D341Med (cell line): Measurements from ENCODE around the gene LARGE1.

Experiments
- DNase-seq: peaks from one replicate; pipeline ENCODE4 v3.0.0; 2012; ENCODE audit warnings: low spot score

The LARGE1 gene

DNA sequence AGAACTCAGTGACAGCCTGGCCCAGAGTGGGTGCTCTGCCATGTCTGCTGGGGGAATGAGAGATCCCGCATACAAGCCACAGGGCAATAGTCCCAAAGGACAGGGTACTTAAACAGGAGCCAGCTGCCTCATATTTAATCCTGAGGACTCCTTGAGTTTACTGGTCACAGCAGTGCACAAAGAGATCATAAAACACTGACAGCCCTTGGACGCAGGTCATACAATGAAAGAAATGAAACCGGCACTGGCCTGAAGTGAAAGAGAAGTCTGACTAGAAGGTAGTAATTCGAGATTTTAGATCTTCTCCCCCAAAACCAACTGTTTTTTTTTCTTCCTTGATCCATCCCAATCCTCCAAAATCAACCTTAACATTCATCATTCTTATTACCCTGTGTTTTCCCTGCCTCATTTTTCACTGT, 562.3 kb downstream of the LARGE1 start:
- DNase-seq = peak; percentile 75

DNA sequence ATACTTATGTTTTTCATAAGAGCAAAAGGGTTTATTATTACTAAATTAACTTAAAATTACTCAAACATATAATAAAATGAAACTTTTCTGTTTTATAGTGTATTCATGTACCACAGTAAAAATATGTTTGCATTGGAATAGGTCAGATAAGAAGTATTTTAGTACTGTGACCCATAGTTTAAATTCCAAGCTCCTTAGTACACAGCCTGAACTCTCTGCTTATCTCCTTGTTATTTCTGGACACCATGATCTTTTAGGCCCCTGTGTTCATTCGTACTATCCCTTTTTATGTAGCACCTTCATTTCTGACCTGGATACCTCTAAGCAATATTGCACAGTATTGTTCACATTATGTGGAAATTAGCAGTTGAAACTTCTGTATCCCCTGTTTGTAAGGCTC, 565.3 kb downstream of the LARGE1 start:
- DNase-seq = no peak

- no peak for DNase-seq
Observed at GRCh38 chr22:33353502-33353901, 566.8 kb downstream of the LARGE1 start.

GRCh38 chr22:33352768-33353167, 567.5 kb downstream of the LARGE1 start:
- DNase-seq = no peak

DNA sequence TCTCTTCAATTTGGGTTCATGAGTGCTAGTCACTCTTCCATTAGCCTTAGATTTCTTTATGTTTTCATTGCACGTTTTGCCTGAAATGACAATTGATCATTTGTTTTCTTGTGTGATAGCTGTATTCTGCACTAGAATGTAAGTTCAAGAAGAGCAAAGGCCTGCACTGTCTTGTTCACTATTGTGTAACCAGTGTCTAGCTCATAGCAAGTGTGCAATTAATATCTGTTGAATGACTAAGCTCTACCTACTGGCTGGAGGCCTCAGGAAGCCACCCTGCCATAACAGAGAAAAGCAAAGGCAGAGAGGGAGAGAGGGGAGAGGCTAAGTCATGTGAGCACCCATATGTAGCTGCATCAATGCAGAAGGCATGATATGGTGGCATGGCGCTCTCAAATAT, 569.3 kb downstream of the LARGE1 start:
- DNase-seq = no peak

GRCh38 chr22:33350491-33350890, 569.8 kb downstream of the LARGE1 start:
- DNase-seq = no peak

GRCh38 chr22:33347002-33347401, 573.3 kb downstream of the LARGE1 start:
- no peak for DNase-seq

- DNase-seq = no peak
Observed at GRCh38 chr22:33341611-33342010, 578.7 kb downstream of the LARGE1 start.

- DNase-seq = no peak
Observed at GRCh38 chr22:33337524-33337923, 582.8 kb downstream of the LARGE1 start.

DNA sequence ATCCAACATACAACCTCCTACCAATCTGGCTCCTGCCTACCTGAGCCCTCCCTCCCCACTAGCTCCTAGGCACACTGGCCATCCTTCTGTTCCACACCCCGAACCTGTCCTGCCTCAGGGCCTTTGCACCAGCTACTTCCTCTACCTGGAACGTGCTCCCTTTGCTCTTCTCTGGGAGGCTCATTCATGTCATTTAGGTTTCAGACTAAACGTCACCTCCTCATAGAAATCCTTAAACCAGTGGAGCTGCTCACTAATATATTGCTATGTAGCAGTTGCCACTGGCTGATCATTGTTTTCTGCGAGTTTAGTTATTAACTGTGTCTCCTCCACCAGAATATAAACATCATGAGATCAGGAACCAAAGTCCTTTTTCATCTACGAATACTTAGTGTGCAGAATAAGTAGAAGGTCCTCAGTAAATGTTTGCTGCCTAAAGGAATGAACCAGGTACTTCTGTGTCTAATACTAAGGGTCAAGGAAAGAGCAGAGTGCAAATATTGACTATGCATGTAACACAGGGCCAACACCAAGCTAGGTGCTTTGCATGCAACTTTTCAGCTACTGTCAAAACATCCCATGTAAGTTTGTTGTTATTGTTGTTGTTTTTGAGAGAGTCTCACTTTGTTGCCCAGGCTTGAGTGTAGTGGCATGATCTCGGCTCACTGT, 584.5 kb downstream of the LARGE1 start:
- no peak for DNase-seq

DNA sequence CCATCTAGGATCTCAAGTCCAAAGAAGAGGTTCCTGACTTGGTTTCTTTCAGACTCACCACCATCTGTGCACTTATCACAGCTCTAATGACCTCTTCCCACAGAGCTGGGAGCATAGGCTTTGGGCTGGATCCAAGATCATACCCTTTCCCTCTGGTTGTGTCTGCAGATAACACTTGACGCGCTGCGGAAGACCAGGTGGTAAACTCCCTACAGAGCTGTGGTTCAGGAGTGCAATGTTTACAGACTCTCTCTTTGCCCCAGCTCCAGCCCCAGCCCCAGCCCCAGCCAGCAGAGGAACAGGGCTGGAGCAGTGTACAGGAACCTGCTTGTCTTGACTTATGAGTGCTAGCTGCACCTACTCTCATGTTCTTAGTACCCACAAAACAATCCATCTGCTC, 587.7 kb downstream of the LARGE1 start:
- DNase-seq = no peak

DNA sequence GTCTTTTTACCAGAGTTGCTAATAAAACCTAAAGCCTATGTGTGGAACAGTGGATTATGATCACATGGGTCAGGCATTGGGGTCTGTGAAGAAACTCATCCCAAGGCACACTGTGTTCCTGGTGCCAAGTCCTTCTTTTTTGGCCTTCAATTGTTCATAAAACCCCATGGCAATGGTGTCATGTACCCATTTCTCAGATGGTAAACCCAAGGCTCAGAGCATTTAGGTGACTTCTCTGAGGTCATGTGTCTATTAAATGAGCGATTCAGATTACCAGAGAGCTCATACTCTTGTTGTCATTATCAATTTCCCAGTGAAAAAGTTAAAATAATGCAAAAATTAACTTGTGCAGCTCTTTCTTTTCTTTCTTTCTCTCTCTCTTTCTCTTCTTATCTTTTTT, 589.3 kb downstream of the LARGE1 start:
- no peak for DNase-seq

GRCh38 chr22:33330534-33330933, 589.7 kb downstream of the LARGE1 start:
- no peak for DNase-seq

- DNase-seq = no peak
Observed at GRCh38 chr22:33329398-33329797, 590.9 kb downstream of the LARGE1 start.

DNA sequence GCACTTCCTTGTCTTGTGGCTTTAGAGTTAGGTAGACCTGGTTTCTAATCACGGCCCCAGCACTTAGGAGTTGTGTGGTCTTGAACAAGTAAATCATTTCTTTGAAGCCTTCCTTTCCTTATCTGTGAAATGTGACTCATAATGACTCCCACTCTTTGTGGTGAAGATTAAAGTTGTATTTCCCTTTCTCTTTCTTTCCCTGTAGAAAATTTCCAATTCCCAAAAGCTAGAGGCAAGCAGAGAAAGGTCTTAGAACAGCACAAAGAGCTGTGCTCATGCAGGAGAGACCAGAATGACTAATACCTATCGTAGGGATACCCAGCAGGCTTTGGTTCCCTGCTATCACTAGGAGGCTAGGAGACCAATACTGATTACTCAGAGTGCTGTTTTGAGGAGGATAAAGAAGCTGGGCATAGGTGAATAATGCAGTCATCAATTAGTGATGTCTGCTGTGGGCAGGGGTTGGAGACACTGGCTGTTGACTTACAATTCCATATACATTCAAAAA, 591.4 kb downstream of the LARGE1 start:
- no peak for DNase-seq

DNA sequence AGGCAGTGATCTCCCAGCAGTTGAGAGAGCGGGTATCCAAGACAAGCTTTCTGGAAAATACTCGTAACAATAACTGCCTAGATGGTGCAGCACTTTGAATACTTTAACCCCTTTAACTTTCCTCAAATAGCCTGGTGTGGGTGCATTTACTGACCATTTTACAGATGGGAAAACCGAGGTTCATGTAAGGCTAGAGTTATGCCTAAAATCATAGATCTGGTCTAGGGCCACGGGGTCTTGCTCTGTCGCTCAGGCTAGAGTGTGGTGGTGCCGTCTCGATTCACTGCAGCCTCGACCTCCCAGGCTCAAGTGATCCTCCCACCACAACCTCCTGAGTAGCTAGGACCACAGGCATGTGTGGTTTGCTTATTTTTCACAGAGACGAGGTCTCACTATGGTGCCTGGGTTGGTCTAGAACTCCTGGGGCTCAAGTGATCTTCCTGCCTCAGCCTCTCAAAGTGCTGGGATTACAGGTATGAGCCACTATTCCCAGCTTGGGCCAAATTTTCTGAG, 592.9 kb downstream of the LARGE1 start:
- DNase-seq = no peak

DNA sequence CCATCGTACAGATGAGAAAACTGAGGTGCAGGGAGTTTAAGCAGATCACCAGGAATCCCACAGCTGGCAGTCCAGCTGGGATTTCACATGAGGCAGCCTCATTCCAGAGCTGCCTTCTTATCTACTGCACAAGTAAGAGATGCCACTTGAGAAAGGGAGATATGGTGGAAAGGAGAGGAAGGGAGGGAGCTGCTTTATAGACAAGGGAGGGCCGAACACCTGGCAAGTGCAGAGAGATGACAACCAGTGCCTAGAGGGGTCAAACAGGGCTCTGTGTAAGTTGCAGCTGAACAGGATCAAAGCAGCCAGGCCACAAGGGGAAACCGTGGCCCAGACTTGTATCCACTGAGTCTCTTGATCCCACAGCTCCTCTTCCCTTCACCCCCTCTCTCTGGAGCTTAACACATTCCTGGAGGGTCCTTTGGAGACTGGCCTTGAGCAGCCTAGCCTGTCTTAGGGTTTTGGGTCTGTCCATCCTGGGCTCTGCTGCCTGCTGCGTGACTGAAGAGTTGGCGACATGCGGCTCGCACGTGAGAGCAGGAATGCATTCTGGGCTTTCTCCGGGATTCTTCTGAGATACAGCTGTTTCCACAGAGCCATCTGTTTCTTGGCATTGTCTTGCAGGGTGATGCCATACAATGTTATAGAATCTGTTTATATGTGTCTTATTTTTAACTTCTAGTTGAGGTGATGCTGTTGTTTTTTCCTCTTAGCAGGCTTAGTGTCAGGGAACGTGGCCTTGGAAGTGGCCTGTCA, 593.6 kb downstream of the LARGE1 start:
- DNase-seq = no peak

DNA sequence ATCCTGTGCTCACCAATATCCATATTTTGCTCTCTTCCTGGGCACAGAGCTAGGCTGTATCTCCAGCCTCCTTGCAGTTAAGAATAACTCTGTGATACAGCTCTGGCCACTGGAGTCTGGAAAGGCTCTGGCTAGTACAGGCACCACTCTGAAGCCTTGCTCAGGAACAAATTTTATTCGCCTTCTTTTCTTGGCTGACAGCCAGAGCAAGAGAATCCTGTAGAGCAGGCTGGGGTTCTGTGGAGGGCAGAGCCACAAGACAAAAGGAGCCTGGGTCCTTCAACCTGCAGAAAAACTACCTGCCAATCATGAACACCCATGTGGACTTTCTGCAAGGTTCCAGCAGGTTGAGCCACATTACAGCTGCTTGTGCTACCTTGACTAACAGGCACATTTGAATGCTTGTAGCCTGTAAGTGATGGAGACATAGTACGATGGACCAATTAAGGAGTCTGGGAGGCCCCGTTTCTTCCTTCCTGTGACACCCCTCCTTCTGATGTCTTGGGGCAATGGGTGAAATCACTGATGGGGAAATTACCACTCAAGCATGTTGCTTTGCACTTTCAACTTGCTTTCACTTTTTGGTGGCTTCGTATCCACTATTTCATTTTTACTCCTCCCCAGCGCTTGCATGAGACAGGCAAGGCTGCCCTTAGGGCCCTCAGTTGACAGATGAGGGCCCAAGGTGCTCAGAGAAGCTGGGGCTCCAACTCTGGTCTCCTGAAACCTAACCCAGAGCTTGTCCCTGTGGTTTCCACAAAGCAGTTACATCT, 594.9 kb downstream of the LARGE1 start:
- DNase-seq = no peak

- DNase-seq = no peak
Observed at GRCh38 chr22:33324228-33324627, 596.0 kb downstream of the LARGE1 start.

DNA sequence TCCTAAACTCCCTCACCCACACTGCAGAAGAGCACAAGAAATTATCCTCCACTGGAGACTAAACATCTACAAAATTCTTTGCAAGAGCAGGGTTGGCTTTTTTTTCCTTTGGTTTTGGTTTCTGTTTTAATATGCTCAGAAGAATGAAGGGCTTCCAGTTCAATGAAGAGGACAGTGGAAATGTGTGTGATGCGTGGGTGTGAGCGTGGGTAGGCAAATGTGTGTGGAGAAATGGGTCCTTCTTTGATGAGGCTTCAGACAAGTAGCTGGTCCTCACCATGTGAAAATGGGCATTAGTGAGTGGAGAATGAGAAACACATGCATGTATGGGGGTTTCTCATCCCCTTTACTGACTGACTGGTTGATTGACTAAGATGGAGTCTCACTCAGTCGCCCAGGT, 598.8 kb downstream of the LARGE1 start:
- DNase-seq = no peak

DNA sequence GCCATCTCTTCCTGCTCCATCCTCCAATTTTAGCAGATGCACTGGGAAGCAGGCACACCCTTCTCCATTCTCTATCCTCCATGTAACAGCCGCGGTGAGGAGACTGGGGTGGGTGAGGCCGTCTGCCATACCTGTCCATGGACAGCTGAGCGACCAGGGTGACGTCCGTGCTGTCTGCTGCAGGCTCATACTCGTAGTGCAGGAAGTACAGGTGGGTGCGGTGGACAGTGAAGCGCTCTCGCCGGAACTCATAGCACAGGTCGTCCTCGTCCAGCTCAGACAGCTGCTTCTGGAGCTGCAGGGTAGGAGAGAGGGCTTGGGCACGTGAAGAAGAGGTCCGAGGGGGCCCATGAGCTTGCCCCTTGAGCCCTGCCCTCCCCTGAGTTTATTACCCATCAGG, 604.3 kb downstream of the LARGE1 start:
- DNase-seq = no peak

- DNase-seq = no peak
Observed at GRCh38 chr22:33315117-33315516, 605.2 kb downstream of the LARGE1 start.

DNA sequence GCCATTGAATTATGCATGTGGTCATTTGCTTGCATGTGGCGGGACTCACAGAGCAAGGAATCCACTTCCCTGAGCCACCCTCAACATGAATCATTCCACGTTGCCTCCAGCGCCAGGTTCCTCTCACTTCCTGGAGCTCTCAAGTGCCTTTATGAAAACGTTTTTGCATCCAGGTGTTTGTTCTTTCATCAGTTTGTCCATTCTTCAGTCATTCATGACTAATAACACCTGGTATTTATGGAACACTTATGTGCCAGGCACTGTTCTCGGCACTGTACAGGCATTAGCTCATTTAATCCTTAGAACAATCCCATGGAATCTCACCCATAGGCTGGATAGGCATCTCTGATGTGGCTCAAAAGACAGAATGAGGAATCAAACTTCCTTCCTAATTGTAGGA, 606.0 kb downstream of the LARGE1 start:
- DNase-seq = no peak
